ENCODE data around the gene TECPR1. TPM values are rescaled to one million over a fixed set of nuclear protein-coding genes. Genes with fewer than 3 reads are reported as not detected.

TECPR1 gene
- total RNA-seq, 2 experiments from 2014 or later: 23.2 to 36.4 TPM

GRCh38 chr7:98250789-98251188 lies 1.2 kb downstream of the TECPR1 start:
- BruUV-seq (replicated peaks): TSS peak; percentile 65
- TF ChIP-seq EZH2phosphoT487 (IDR thresholded peaks at IDR 0.05; ENCODE audit: borderline replicate concordance, low read depth, low read length): no peak
- peak; percentile 60 for TF ChIP-seq CTCF (conservative IDR thresholded peaks at IDR 0.05; ENCODE audit: low read length)
- Histone ChIP-seq H3K4me1 (ENCODE audit: insufficient read depth, low read length, poor library complexity, severe bottlenecking) (peaks cover 32% of the 10 kb centered on the region), H3K27ac (ENCODE audit: low read depth, low read length, poor library complexity, severe bottlenecking) (peak overlapping the region; percentile 83), H3K4me2 (ENCODE audit: low read length) (peak overlapping the region; percentile 100), H4K20me1 (ENCODE audit: insufficient read depth, low read length) (no peaks in the 10 kb centered on the region), H3K36me3 (ENCODE audit: insufficient read depth, low read length) (no peaks in the 10 kb centered on the region), H3K79me2 (ENCODE audit: insufficient read depth, low read depth, low read length) (peaks cover 6% of the 10 kb centered on the region; the same call in 1 of the 2 replicates), H3K4me3 (ENCODE audit: low read depth, low read length, poor library complexity, severe bottlenecking) (peak overlapping the region; percentile 86), H2AFZ (ENCODE audit: low read length) (peak overlapping the region; percentile 61; the same call in 1 of the 2 replicates), H3K9me2 (ENCODE audit: insufficient read depth, low read length) (no peaks in the 10 kb centered on the region), H3K9me3 (ENCODE audit: low read length) (no peaks in the 10 kb centered on the region)
- intact Hi-C loops (cut with micrococcal nuclease; ENCODE audit: unreplicated experiment): loop anchor here (1.0 to 5.0 kb wide), 4 partner anchors 31 to 1133 kb away; partner anchors contain the start of genes BRI3 and SDHAF3
- ChIA-PET CTCF (ENCODE audit: unreplicated experiment) (interaction anchor here (0.6 kb wide), 1 partner anchor 393 kb away, joined by 3 read pairs; no protein-coding TSS in a partner anchor), POLR2A (interaction anchor here (0.6 to 1.8 kb wide), 11 partner anchors 30 to 626 kb away, joined by 3 to 5 read pairs (median 3); no protein-coding TSS in a partner anchor)
- DNase-seq (ENCODE audit: low spot score): peak; percentile 78

- no peak overlapping the region for H3K4me3 ChIP-seq (ENCODE audit: low read depth, low read length, poor library complexity, severe bottlenecking)
- H3K4me1 ChIP-seq (ENCODE audit: insufficient read depth, low read length, poor library complexity, severe bottlenecking): peaks cover 32% of the 10 kb centered on the region
- ChIA-PET POLR2A (interaction anchor here (0.6 kb wide), 1 partner anchor 1077 kb away, joined by 3 read pairs; the partner anchor contains the start of gene ARPC1A), CTCF (ENCODE audit: unreplicated experiment) (interaction anchor here (0.6 to 0.7 kb wide), 3 partner anchors 46 to 1928 kb away, joined by 3 to 4 read pairs (median 3); partner anchors contain the start of gene GPC2)
- no peaks in the 10 kb centered on the region for H4K20me1 ChIP-seq (ENCODE audit: insufficient read depth, low read length)
- no peak for DNase-seq (ENCODE audit: low spot score)
- no peak overlapping the region for H2AFZ ChIP-seq (ENCODE audit: low read length)
- TF ChIP-seq CTCF (conservative IDR thresholded peaks at IDR 0.05; ENCODE audit: low read length): no peak
- no peak for TF ChIP-seq EZH2phosphoT487 (IDR thresholded peaks at IDR 0.05; ENCODE audit: borderline replicate concordance, low read depth, low read length)
- H3K79me2 ChIP-seq (ENCODE audit: insufficient read depth, low read depth, low read length): peaks cover 6% of the 10 kb centered on the region; the same call in 1 of the 2 replicates
- intact Hi-C loops (cut with micrococcal nuclease; ENCODE audit: unreplicated experiment): no loop called here
- no peaks in the 10 kb centered on the region for H3K36me3 ChIP-seq (ENCODE audit: insufficient read depth, low read length)
- H3K27ac ChIP-seq (ENCODE audit: low read depth, low read length, poor library complexity, severe bottlenecking): no peak overlapping the region
- peak overlapping the region; percentile 22; the same call in 1 of the 2 replicates for H3K4me2 ChIP-seq (ENCODE audit: low read length)
- BruUV-seq (replicated peaks): no TSS peak
- no peaks in the 10 kb centered on the region for H3K9me2 ChIP-seq (ENCODE audit: insufficient read depth, low read length)
- H3K9me3 ChIP-seq (ENCODE audit: low read length): no peaks in the 10 kb centered on the region
Measured at GRCh38 chr7:98249106-98249505, 2.9 kb downstream of the TECPR1 start.

GRCh38 chr7:98248156-98248555 lies 3.9 kb downstream of the TECPR1 start:
- Histone ChIP-seq H3K36me3 (ENCODE audit: insufficient read depth, low read length) (no peaks in the 10 kb centered on the region), H4K20me1 (ENCODE audit: insufficient read depth, low read length) (no peaks in the 10 kb centered on the region), H3K4me1 (ENCODE audit: insufficient read depth, low read length, poor library complexity, severe bottlenecking) (peaks cover 32% of the 10 kb centered on the region), H3K4me3 (ENCODE audit: low read depth, low read length, poor library complexity, severe bottlenecking) (no peak overlapping the region), H2AFZ (ENCODE audit: low read length) (no peak overlapping the region), H3K9me2 (ENCODE audit: insufficient read depth, low read length) (no peaks in the 10 kb centered on the region), H3K9me3 (ENCODE audit: low read length) (no peaks in the 10 kb centered on the region), H3K4me2 (ENCODE audit: low read length) (no peak overlapping the region), H3K27ac (ENCODE audit: low read depth, low read length, poor library complexity, severe bottlenecking) (no peak overlapping the region), H3K79me2 (ENCODE audit: insufficient read depth, low read depth, low read length) (peaks cover 6% of the 10 kb centered on the region; the same call in 1 of the 2 replicates)
- DNase-seq (ENCODE audit: low spot score): no peak
- TF ChIP-seq CTCF (conservative IDR thresholded peaks at IDR 0.05; ENCODE audit: low read length) (no peak), EZH2phosphoT487 (IDR thresholded peaks at IDR 0.05; ENCODE audit: borderline replicate concordance, low read depth, low read length) (no peak)
- no TSS peak for BruUV-seq (replicated peaks)
- POLR2A ChIA-PET: no interaction called here
- CTCF ChIA-PET (ENCODE audit: unreplicated experiment): interaction anchor here (0.6 kb wide), 1 partner anchor 401 kb away, joined by 5 read pairs; no protein-coding TSS in a partner anchor
- intact Hi-C loops (cut with micrococcal nuclease; ENCODE audit: unreplicated experiment): no loop called here
